Measurements from ENCODE around the gene COL26A1.

COL26A1 gene

DNA sequence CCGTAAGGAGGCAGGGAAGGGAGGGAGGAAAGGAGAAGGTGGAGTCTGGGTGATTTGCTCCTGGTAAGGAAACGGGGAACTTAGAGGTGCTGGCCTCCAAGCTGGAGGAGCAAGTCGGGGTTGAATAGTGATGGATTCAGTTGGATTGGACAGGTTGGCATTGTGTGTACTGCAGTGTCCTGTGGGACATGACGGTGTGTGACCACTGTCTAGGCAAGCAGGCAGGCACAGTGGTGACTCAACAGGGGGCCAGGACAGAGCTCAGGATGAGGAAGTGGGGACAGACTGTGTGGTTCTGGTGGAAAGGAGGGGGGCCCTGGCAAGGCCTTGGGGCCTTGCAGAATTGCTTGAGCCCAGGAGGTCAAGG lies 48.8 kb downstream of the COL26A1 start:
- no peak for TF ChIP-seq CTCF (IDR thresholded peaks at IDR 0.05)

DNA sequence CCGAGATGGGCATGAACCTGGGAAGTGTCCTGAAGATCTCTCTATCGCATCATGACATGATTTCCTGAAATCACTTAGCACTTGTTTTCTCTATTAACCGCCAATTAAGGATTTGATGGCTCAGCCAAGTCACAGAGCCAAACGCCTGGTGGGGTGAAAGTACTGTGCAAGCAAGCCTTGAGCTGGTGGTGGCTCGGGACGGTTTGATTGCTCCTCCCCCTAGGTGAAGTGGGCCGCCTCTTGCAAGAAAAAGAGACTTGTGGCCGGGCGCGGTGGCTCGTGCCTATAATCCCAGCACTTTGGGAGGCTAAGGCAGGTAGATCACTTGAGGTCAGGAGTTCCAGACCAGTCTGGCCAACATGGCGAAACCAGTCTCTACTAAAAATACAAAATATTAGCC lies 50.3 kb downstream of the COL26A1 start:
- TF ChIP-seq CTCF (IDR thresholded peaks at IDR 0.05) = no peak

DNA sequence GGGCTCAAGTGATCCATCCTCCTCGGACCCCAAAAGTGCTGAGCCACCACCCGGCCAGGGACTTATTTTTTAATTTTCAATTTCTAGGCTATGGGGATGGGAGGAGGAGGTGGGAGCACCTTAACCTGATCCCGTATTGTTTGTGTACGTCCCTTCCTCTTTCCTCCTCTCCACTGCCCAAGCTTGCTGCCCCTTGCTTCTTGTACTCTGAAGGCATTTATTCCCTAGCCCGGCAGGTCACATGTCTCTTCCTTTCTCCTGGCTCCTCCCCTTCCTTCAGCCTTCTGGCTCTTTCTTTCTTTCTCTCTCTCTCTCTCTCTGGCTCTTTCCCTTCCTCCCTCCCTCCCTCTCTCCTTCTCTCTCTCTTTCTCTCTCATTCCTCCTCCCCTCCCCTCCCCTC lies 56.0 kb downstream of the COL26A1 start:
- TF ChIP-seq CTCF (IDR thresholded peaks at IDR 0.05) = no peak

GRCh38 chr7:101419831-101420230 lies 57.2 kb downstream of the COL26A1 start:
- TF ChIP-seq CTCF (IDR thresholded peaks at IDR 0.05) = no peak

GRCh38 chr7:101420436-101420835 lies 57.8 kb downstream of the COL26A1 start:
- TF ChIP-seq CTCF (IDR thresholded peaks at IDR 0.05) = no peak

GRCh38 chr7:101422356-101423195 lies 59.9 kb downstream of the COL26A1 start:
- TF ChIP-seq CTCF (IDR thresholded peaks at IDR 0.05) = no peak

- TF ChIP-seq CTCF (IDR thresholded peaks at IDR 0.05) = no peak
Measured at GRCh38 chr7:101426303-101427011, 63.8 kb downstream of the COL26A1 start.

All from LNCAP (cell line).